Measurements from ENCODE around the gene ZNF84.

Gene ZNF84

DNA sequence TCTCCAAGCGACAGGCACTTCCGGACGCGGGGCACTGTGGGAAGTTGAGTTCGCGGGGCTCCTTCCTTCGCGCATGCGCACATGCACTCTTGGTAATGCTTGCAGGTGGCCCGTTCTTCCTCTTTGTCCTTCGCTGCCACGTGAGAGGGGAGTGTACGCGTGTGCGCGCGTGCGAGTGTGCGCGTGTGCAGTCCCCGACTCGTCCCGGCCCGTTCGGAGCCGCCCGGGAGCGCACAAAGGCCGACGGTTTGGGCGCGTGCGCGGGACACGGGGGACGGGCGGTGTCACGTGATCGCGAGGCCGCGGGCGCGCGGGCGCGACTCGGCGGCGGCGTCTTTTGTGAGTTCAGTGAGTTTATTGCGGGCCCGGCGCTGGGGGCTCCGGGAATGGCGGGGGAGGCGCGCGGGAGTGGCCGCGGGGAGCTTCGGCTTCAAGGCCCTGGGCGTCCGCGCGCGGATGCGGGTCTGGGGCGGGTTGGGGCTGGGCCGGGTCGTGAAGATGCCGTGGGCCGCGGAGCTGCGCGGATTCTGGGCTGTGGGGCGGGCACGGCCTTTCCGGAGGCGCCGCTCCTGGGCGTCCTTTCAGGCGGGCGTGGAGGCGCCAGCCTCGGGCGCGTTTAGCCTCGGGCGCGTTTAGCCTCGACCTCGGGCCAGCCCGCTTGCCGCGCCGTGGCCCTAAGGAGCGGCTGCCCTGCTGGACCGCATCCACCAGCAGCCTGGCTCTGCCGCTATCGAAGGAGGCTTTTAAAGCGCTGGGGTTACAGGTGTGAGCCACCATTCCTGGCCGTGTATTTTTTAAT, at the start of gene ZNF84:
Gene ZNF84, plus strand, starts transcription at position 303 of the 799 bp plus-strand sequence. CDS start 3,959 bp downstream, outside the sequence.
- DNase-seq: peak; percentile 93

DNA sequence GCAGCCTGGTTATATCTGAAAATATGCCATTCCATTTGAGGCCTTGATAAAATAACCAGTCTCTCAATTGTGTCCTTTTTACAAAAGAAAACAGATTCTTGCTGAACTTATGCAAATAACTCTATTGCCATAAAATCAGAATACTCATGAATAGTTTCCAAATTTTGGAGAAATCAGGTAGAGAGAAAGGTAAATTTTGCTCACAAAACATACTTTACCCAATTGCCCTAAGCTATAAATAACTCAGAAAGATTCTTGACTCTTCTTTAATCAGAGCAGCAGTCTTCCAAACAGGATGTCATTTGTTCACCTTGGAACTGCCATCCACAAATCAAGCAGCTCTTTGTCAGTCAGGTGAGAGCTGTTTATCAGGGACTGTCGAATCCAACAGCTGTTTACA, 38.6 kb upstream of the ZNF84 start:
- DNase-seq: no peak

DNA sequence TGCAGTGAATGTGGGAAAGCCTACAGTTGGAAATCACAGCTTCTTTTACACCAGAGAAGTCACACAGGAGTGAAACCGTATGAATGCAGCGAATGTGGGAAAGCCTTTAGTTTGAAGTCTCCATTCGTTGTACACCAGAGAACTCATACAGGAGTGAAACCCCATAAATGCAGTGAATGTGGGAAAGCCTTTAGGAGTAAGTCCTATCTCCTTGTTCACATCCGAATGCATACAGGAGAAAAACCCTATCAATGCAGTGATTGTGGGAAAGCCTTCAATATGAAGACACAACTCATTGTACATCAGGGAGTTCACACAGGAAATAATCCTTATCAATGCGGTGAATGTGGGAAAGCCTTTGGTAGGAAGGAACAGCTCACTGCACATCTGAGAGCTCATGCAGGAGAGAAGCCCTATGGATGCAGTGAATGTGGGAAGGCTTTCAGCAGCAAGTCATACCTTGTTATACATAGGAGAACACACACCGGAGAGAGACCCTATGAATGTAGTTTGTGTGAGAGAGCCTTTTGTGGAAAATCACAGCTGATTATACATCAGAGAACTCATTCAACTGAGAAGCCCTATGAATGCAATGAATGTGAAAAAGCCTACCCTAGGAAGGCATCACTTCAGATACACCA, 26.5 kb upstream of the ZNF84 start:
- DNase-seq: no peak

DNA sequence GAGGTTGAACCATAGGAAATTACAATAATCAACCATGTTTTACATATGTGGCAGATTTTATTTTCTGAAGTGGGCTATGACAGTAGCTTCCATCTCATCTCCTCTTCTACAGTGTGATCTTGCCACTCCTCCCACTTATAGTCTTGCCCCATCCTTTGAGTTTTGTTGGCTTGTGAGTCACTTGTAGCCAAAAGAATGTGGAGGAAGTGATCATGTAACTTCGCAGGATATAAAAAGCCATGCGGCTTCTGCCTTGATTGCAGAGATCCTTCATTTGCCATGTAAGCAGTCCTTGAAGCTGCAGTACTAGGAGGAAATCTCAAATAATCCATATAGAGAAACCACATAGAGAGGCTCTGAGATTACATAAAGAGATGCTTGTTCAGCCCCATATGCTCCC, 13.7 kb upstream of the ZNF84 start:
- DNase-seq: no peak

DNA sequence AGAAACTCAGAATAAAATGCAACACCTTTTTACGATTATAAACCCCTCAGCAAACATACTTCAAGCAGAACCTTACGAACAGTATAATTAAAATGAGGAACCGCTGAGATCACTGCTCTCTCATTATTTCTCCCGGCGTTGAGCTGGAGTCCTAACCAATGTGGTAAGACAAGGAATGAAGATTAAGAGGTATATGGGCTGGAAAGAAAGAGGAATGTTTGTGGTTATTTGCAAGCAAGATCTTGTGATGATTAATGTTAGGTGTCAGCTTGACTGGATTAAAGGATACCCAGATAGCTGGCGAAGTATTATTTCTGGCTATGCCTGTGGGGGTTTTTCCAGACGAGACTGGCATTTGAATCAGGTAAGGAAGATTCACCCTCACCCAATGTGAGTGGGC, 10.3 kb upstream of the ZNF84 start:
- DNase-seq: no peak

DNA sequence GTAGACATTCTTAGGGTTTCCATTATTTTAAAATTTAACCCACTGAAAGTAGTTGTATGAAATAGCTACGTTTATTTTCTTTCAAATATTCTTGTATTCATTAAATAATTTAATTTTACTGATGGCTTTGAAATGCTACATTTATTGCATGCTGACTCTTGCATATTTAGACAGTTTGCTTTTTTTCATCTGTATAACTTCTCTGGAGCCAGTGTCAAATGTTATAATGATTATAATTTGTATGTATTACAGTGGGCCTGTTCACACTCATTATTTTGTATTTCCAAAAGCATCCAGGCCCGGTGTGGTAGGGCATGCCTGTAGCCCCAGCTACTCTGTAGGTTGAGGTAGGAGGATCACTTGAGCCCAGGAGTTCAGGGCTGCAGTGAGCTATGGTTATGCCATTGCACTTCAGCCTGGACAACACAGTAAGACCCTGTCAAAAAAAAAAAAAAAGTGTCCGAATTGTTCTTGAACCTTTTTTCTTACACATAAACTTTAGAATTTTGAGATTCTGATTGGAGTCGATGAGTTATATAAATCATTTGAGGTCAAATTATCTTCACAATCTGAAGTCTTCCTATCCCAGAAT, 905 bp downstream of the ZNF84 start:
- no peak for DNase-seq

DNA sequence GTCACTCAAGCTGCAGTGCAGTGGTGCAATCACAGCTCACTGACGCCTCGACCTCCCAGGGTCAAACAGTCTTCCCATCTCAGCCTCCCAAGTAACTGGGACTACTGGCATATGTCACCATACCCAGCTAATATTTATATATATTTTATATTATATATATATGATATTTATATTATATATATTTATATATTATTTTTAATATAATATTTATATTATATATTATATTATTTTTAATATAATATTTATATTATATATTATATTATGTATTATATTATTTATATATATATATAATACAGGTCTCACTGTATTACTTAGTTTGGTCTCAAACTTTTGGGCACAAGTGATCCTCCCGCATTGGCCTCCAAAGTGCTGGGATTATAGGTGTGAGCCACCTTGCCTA, 9.4 kb downstream of the ZNF84 start:
- no peak for DNase-seq

DNA sequence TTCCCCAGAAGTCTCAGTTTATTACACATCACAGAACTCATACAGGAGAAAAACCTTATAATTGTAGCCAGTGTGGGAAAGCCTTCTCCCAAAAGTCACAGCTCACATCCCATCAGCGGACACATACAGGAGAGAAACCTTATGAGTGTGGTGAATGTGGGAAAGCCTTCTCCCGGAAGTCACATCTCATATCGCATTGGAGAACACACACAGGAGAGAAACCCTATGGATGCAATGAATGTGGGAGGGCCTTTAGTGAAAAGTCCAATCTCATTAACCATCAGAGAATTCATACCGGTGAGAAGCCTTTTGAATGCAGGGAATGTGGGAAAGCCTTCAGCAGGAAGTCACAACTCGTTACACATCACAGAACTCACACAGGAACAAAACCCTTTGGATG, 20.1 kb downstream of the ZNF84 start:
- DNase-seq: no peak

DNA sequence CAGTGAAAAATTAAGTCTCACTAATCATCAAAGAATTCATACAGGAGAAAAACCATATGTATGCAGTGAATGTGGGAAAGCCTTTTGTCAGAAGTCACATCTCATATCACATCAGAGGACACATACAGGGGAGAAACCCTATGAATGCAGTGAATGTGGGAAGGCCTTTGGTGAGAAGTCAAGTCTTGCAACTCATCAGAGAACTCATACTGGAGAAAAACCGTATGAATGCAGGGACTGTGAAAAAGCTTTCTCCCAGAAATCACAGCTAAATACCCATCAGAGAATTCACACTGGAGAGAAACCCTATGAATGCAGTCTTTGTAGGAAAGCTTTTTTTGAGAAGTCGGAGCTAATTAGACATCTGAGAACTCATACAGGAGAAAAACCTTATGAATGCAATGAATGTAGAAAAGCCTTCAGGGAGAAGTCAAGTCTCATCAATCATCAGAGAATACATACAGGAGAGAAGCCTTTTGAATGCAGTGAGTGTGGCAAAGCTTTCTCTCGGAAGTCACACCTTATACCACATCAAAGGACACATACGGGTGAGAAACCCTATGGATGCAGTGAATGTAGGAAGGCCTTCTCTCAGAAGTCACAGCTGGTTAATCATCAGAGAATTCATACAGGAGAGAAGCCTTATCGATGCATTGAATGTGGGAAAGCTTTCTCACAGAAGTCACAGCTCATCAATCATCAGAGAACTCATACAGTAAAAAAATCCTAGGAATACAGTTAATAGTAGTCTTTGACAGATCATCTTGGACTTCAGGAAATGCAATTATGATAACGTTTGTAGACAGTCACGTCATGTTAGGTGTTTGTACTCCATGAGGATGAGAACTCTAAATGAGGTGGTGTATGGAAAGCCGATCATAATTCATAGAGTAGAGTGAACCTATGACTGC, 21.1 kb downstream of the ZNF84 start:
- DNase-seq: no peak

DNA sequence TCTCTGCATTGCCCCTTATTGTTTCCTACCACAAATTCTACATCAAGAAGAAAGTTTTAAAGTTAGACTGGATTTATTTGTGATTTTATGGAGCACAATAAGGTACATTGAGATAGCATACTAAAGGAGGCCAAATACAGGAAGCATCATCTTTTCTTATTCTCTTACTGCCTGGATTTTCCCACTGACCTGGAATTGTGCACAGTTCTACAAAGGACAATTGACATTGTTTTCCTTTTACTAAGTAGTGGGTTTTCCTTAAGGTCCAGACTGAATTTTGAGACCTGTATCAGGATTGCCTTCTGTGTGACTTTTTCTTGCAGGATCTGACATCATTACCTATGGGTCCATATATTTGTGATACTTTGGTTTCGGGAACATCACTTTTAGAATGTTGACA, 24.6 kb downstream of the ZNF84 start:
- no peak for DNase-seq

DNA sequence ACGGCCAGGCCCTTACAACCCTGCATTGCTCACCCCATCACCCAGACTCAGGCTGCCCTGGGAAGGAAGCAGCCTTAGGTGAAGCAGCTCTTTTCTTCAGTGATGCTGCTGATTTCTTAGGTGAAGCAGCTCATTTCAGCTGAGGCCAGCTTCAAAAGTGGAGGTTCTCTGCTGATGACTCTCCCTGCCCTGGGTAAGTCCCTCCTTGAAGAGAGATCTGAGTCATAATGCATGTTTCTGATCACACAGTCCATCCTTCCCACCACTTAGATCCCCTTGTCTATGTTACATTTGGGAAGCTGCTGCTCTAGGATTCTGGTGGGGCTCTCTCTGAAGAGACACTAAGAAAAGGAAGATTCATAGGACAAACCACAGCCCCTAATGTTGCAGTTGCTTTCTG, 26.2 kb downstream of the ZNF84 start:
- DNase-seq: no peak

DNA sequence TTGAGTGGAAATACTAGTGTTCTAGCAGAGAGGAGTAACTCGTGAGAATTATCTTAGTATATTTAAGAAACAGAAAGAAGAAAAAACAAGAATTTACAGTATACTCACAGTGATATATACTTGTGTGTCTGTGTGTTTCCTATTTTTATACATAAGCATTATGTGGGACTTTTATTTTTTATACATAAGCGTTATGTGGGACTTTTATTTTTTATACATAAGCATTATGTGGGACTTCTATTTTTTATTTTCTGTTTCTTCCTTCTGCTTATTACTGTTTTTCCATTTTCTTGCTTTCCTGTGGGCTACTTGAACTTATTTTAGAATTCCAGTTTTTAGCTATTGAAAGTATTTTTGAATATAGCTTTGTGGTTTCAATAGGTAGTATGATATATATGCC, 36.5 kb downstream of the ZNF84 start:
- DNase-seq: no peak

DNA sequence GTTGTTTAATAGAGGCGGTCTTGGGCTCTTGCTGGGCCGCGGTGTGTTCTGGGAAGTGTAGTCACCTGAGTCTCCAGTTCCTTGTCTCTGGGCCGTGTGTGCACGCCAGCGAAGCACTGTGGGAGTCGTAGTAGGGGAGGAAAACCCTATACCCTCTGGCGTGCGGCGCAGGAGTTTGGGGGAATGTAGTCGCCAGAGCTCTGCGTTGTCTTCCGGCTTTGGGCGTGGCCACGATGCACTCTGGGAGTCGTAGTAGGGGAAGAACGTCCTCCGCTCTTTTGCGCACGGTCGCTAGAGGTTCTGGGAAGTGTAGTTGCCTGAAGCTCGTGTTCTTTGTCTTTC, 42.7 kb downstream of the ZNF84 start:
- DNase-seq: peak; percentile 97

DNA sequence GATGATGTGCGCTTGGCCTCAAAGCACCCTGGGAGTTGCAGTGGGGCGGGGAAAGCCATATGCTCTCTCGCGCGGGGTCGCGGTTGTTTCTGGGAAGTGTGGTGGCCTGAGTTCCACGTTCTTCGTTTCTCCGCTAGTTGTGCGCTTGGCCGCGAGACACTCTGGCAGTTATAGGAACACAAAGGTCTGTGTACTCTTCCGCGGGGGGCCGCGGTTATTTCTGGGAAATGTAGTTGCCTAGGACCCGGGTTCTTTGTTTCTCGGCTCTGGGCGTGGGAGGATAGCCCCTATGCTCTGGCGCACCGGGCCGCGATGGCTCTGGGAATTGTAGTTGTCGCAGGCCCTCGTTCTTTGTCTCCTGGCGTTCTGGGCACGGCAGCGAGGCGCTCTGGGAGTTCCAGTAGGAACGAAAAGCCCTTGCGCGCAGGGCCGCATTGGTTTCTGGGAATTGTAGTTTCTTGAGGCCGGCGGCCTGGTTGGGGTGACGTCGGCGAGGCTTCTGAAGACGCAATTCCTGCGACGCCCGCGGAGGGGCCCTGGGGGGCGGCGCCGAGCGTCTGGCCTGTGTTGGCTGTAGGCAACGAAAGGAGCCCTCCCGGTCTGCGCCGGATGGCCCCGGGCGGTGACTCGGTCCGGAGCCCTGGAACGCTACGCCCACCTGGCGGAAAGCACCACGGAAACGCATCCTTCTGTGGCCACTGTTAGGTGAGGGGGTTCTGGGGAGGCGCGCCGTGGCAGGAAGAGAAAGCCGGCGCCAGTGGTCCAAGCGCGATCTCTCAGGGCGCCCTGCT, 43.3 kb downstream of the ZNF84 start, which contains the start of gene ZNF140:
Gene ZNF140, plus strand, starts transcription at position 556 of the 791 bp plus-strand sequence. CDS start 398 bp downstream, outside the sequence.
- DNase-seq: peak; percentile 96

DNA sequence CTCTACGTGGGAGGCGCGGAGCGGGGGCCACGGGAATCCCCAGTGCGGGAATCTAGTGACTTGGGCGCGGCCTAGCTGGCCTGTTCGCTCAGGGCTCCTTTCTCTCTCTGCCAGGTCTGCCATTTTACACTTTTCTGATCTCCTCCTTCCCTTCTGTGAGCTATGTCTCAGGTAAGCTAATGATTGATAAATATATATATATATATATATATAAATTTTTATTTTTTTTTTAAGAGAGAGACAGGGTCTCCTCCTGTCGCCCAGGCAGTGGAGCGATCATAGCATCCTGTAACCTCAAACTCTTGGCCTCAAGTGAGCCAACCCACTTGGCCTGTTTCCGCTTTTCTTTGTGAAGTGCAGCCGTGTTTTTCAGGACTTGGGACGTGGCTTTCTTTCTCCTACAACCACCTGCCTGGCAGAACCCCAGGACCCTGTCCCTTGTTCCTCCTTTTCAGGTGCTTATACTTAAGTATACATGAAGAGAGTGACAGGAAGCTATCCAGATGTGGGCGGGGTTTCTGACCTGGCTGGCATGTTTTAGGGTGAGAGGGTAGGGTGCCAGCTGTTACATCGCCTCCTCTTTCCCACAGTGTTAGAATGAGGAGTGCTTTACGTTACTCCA, 44.0 kb downstream of the ZNF84 start:
- peak; percentile 70 for DNase-seq

DNA sequence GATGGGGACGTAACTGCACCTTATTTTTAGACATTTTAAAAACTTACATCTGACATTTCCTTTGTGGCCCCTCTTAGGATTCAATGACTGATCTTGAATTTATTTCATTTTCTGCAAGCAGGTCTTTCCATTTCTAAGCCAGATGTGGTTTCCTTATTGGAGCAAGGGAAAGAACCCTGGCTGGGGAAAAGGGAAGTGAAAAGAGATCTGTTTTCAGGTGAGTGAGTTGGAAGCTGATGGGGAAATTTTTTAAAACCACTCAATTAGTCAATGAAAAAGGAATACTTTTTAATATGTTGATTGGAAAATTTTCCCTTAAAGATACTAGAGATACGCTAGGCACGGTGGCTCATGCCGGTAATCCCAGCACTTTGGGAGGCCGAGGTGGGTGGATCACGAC, 46.0 kb downstream of the ZNF84 start:
- no peak for DNase-seq

DNA sequence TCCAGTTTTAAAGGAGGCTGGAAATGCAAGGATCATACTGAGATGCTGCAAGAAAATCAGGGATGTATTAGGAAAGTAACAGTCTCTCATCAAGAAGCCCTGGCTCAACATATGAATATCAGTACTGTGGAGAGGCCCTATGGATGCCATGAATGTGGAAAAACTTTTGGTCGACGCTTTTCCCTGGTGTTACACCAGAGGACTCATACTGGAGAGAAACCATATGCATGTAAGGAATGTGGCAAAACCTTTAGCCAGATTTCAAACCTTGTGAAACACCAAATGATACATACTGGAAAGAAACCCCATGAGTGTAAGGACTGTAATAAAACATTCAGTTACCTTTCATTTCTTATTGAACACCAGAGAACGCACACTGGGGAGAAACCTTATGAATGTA, 68.3 kb downstream of the ZNF84 start:
- no peak for DNase-seq

DNA sequence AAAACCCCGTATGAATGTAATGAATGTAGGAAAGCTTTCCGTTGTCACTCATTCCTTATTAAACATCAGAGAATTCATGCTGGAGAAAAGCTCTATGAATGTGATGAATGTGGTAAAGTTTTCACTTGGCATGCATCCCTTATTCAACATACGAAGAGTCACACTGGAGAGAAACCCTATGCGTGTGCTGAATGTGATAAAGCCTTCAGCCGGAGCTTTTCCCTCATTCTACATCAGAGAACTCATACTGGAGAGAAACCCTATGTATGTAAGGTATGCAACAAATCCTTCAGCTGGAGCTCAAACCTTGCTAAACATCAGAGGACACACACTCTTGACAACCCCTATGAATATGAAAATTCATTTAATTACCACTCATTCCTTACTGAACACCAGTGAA, 68.9 kb downstream of the ZNF84 start:
- no peak for DNase-seq

DNA sequence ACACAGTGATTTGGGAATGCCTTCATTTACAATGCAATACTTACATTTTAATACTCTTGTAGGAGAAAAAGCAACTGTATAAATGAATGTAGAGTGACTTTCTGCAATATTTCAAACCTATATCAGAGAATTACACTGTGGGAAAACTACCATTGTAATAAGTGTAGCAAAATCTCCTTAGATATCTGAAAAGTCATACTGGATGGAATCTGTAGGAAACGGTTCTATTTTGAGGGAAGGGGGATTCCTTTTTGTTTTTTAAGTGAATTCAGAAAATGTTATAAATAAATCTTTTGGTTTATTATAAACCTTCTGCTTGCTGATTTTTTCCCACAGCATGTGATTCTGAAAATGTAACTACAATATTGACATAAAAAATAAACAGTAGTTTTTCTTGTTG, 69.8 kb downstream of the ZNF84 start:
- DNase-seq: no peak

DNA sequence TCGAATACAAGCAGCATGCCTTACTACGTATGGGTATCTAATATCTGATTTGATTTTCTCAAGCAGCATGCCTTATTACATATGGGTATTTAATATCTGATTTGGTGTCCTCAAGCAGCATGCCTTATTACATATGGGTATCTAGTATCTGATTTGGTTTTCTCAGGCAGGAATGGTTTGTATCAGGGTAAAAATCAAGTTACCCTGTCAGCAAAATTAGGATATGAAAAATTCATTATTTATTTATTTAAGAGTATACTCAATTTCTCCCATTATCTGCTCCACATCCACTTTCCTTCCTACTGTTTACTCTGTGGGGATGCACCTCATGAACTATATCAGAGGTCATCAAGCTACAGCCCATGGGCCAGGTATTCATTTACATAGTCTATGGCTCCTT, 70.8 kb downstream of the ZNF84 start:
- DNase-seq: no peak
